H9 (cell line): ENCODE measurements around the gene SEC24C. TPM values are rescaled to one million over a fixed set of nuclear protein-coding genes. Genes with fewer than 3 reads are reported as not detected.

ENCODE experiments used
- DNase-seq: peaks from one replicate; pipeline ENCODE4 v3.0.0-alpha.2; 2017
- H2AFZ ChIP-seq: one replicate; pipeline ENCODE4 v1.6.1; 2013; ENCODE audit warnings: mild to moderate bottlenecking, low read length, control low read depth, moderate library complexity
- H2AK5ac ChIP-seq: 2 replicates; pipeline ENCODE4 v1.6.1; 2013; ENCODE audit warnings: low read length, control low read depth, mixed read lengths; ENCODE audit not compliant: insufficient read length
- H2BK120ac ChIP-seq: one replicate; pipeline ENCODE4 v1.6.1; 2013; ENCODE audit warnings: low read depth, mild to moderate bottlenecking, low read length, control low read depth, inconsistent platforms; ENCODE audit not compliant: poor library complexity, severe bottlenecking
- H2BK12ac ChIP-seq: 2 replicates; pipeline ENCODE4 v1.6.1; 2013; ENCODE audit warnings: low read length, control low read depth, mixed read lengths, low read depth; ENCODE audit not compliant: insufficient read length
- H2BK15ac ChIP-seq: 2 replicates; pipeline ENCODE4 v1.6.1; 2013; ENCODE audit warnings: low read depth, low read length, control low read depth
- H2BK20ac ChIP-seq: one replicate; pipeline ENCODE4 v1.6.1; 2013; ENCODE audit warnings: low read depth, mild to moderate bottlenecking, low read length, control low read depth, inconsistent platforms; ENCODE audit not compliant: poor library complexity, severe bottlenecking
- H2BK5ac ChIP-seq: 2 replicates; pipeline ENCODE4 v1.6.1; 2013; ENCODE audit warnings: low read length, control low read depth, mixed read lengths; ENCODE audit not compliant: insufficient read length
- H3K14ac ChIP-seq: 2 replicates; pipeline ENCODE4 v1.6.1; 2013; ENCODE audit warnings: low read length, control low read depth; ENCODE audit not compliant: insufficient read depth
- H3K18ac ChIP-seq: 2 replicates; pipeline ENCODE4 v1.6.1; 2013; ENCODE audit warnings: low read depth, mild to moderate bottlenecking, mixed read lengths, low read length, control low read depth; ENCODE audit not compliant: insufficient read length
- H3K23ac ChIP-seq: 2 replicates; pipeline ENCODE4 v1.6.1; 2013; ENCODE audit warnings: low read length, control low read depth, mixed read lengths, low read depth; ENCODE audit not compliant: insufficient read length
- H3K23me2 ChIP-seq: 2 replicates; pipeline ENCODE4 v1.6.1; 2013; ENCODE audit warnings: low read depth, mild to moderate bottlenecking, mixed read lengths, low read length, control low read depth; ENCODE audit not compliant: insufficient read length, poor library complexity, severe bottlenecking
- H3K27ac ChIP-seq: 2 replicates; pipeline ENCODE4 v1.5.1; 2013; ENCODE audit warnings: low read length, control low read depth, mixed read lengths, low read depth; ENCODE audit not compliant: insufficient read length
- H3K27me3 ChIP-seq: 2 replicates; pipeline ENCODE4 v1.6.1; 2013; ENCODE audit warnings: low read length, control low read depth, inconsistent platforms; ENCODE audit not compliant: insufficient read depth
- H3K4ac ChIP-seq: 2 replicates; pipeline ENCODE4 v1.6.1; 2013; ENCODE audit warnings: low read depth, mild to moderate bottlenecking, control low read depth, inconsistent platforms, low read length, moderate library complexity
- H3K4me1 ChIP-seq: 2 replicates; pipeline ENCODE4 v1.6.1; 2013; ENCODE audit warnings: low read length, control low read depth, inconsistent platforms; ENCODE audit not compliant: insufficient read depth
- H3K4me2 ChIP-seq: 2 replicates; pipeline ENCODE4 v1.6.1; 2013; ENCODE audit warnings: low read length, control low read depth, mixed read lengths; ENCODE audit not compliant: insufficient read length, insufficient read depth
- H3K56ac ChIP-seq: 2 replicates; pipeline ENCODE4 v1.6.1; 2013; ENCODE audit warnings: low read depth, mild to moderate bottlenecking, mixed read lengths, low read length, control low read depth; ENCODE audit not compliant: insufficient read length
- H3K79me1 ChIP-seq: 2 replicates; pipeline ENCODE4 v1.6.1; 2013; ENCODE audit warnings: low read depth, mild to moderate bottlenecking, moderate library complexity, low read length, control low read depth, inconsistent platforms; ENCODE audit not compliant: insufficient read depth, poor library complexity, severe bottlenecking
- H3K79me2 ChIP-seq: 2 replicates; pipeline ENCODE4 v1.6.1; 2013; ENCODE audit warnings: low read length, control low read depth, inconsistent platforms; ENCODE audit not compliant: insufficient read depth
- H3K9ac ChIP-seq: 2 replicates; pipeline ENCODE4 v1.6.1; 2013; ENCODE audit warnings: low read length, control low read depth, mixed read lengths; ENCODE audit not compliant: insufficient read length; ENCODE audit errors: extremely low read depth
- H3K9me3 ChIP-seq: one replicate; pipeline ENCODE4 v1.6.1; 2013; ENCODE audit warnings: low read depth, low read length, inconsistent platforms; ENCODE audit not compliant: control insufficient read depth
- H3T11ph ChIP-seq: one replicate; pipeline ENCODE4 v1.6.1; 2013; ENCODE audit warnings: mild to moderate bottlenecking, low read length, control low read depth, inconsistent platforms
- H4K20me1 ChIP-seq: one replicate; pipeline ENCODE4 v1.6.1; 2013; ENCODE audit not compliant: control insufficient read depth, insufficient read length, insufficient read depth
- H4K5ac ChIP-seq: 2 replicates; pipeline ENCODE4 v1.6.1; 2013; ENCODE audit warnings: low read depth, mild to moderate bottlenecking, mixed read lengths, low read length, control low read depth; ENCODE audit not compliant: insufficient read length
- H4K8ac ChIP-seq: replicated peaks from 2 replicates; pipeline ENCODE4 v1.6.1; 2013; ENCODE audit warnings: low read length, control low read depth, mixed read lengths, low read depth; ENCODE audit not compliant: insufficient read length
- H4K91ac ChIP-seq: 2 replicates; pipeline ENCODE4 v1.6.1; 2013; ENCODE audit warnings: low read depth, mild to moderate bottlenecking, moderate library complexity, mixed read lengths, low read length, control low read depth; ENCODE audit not compliant: insufficient read length
- H3K27ac Mint-ChIP-seq, 3 experiments: 2 replicates in 2 of 3; 3 replicates in 1 of 3; pipeline ENCODE4 v1.8.0; 2020 to 2021; ENCODE audit warnings: mixed read lengths in 3 of 3, mild to moderate bottlenecking in 1 of 3, moderate library complexity in 1 of 3
- H3K27me3 Mint-ChIP-seq: 2 replicates; pipeline ENCODE4 v1.8.0; 2021; ENCODE audit warnings: low read depth, mild to moderate bottlenecking, moderate library complexity, mixed read lengths
- H3K36me3 Mint-ChIP-seq, 3 experiments: 2 replicates in 2 of 3; 3 replicates in 1 of 3; pipeline ENCODE4 v1.8.0; 2020 to 2021; ENCODE audit warnings: low read depth in 3 of 3, mixed read lengths in 3 of 3; ENCODE audit not compliant: insufficient read depth in 1 of 3
- H3K4me1 Mint-ChIP-seq, 2 experiments: 2 replicates each; pipeline ENCODE4 v1.8.0; 2020; ENCODE audit warnings: mixed read lengths in 2 of 2
- H3K4me3 Mint-ChIP-seq, 2 experiments: 2 replicates in 1 of 2; 3 replicates in 1 of 2; pipeline ENCODE4 v1.8.0; 2020 to 2021; ENCODE audit warnings: mild to moderate bottlenecking in 2 of 2, mixed read lengths in 2 of 2, moderate library complexity in 1 of 2
- H3K9me3 Mint-ChIP-seq, 2 experiments: 2 replicates in 1 of 2; 3 replicates in 1 of 2; pipeline ENCODE4 v1.8.0; 2020; ENCODE audit warnings: mild to moderate bottlenecking in 2 of 2, mixed read lengths in 2 of 2, moderate library complexity in 1 of 2
- CTCF ChIP-seq: fragments of 200-600 bp; sonication (generic); conservative IDR thresholded peaks from 3 replicates; pipeline ENCODE4 v1.8.0; 2021; ENCODE audit warnings: antibody characterized with exemption, mild to moderate bottlenecking
- WGBS: extraction: QIAGEN DNeasy Blood & Tissue Kit; methylation state at CpG from one replicate; pipeline ENCODE4 v1.1.7; 2013; ENCODE audit warnings: missing lambda C conversion rate, low lambda C conversion rate, mixed read lengths; ENCODE audit not compliant: insufficient read length; ENCODE audit errors: extremely low coverage; 5-methylcytosine and 5-hydroxymethylcytosine counted together
- total RNA-seq: library from RNA; stranded (reverse); gene quantifications from 2 replicates; pipeline ENCODE4 v1.2.1, GENCODE V29; 2021

SEC24C gene
- total RNA-seq, 1 experiment from 2014 or later = 62.4 TPM

GRCh38 chr10:73746721-73747120, 2.5 kb downstream of the SEC24C start:
- H3K18ac ChIP-seq = no peak overlapping the region
- Mint-ChIP-seq H3K36me3 (peaks cover 2 to 31% (median 14%) of the 10 kb centered on the region in 3 experiments; a peak in 6 of 7 replicates), H3K27me3 (no peaks in the 10 kb centered on the region), H3K4me1 (peaks cover 25 to 27% of the 10 kb centered on the region in 2 experiments), H3K27ac (no peak overlapping the region), H3K9me3 (no peaks in the 10 kb centered on the region), H3K4me3 (no peak overlapping the region; a peak in 2 of 5 replicates)
- no peak overlapping the region for H4K8ac ChIP-seq
- H3T11ph ChIP-seq = no peak overlapping the region
- H2BK15ac ChIP-seq = no peak overlapping the region
- H3K9ac ChIP-seq = no peak overlapping the region
- H3K27ac ChIP-seq = no peak overlapping the region
- H3K14ac ChIP-seq = no peak overlapping the region
- H3K79me2 ChIP-seq = no peaks in the 10 kb centered on the region; the same call in 1 of the 2 replicates
- peaks cover 14% of the 10 kb centered on the region for H3K23me2 ChIP-seq
- H2AFZ ChIP-seq = no peak overlapping the region
- no peaks in the 10 kb centered on the region for H4K20me1 ChIP-seq
- no peaks in the 10 kb centered on the region for H3K9me3 ChIP-seq
- H2BK120ac ChIP-seq = no peak overlapping the region
- no peak overlapping the region for H3K23ac ChIP-seq
- H3K4ac ChIP-seq = no peak overlapping the region
- peaks cover 2% of the 10 kb centered on the region; the same call in 1 of the 2 replicates for H3K4me1 ChIP-seq
- no peak overlapping the region for H4K5ac ChIP-seq
- no peak overlapping the region for H2BK5ac ChIP-seq
- H3K79me1 ChIP-seq = no peaks in the 10 kb centered on the region
- H4K91ac ChIP-seq = no peak overlapping the region
- no peak for DNase-seq
- no peak overlapping the region for H2BK12ac ChIP-seq
- no peaks in the 10 kb centered on the region for H3K27me3 ChIP-seq
- no peak overlapping the region for H2BK20ac ChIP-seq
- TF ChIP-seq CTCF = no peak
- H3K4me2 ChIP-seq = no peak overlapping the region
- WGBS = no CpG with 5 or more reads among the region's 2 CpGs
- no peak overlapping the region for H2AK5ac ChIP-seq
- H3K56ac ChIP-seq = no peak overlapping the region
